ENCODE data around the gene COBL.
A peak's percentile ranks its signal among the peaks of the same experiment; 100 is the strongest.

The COBL gene, protein sequence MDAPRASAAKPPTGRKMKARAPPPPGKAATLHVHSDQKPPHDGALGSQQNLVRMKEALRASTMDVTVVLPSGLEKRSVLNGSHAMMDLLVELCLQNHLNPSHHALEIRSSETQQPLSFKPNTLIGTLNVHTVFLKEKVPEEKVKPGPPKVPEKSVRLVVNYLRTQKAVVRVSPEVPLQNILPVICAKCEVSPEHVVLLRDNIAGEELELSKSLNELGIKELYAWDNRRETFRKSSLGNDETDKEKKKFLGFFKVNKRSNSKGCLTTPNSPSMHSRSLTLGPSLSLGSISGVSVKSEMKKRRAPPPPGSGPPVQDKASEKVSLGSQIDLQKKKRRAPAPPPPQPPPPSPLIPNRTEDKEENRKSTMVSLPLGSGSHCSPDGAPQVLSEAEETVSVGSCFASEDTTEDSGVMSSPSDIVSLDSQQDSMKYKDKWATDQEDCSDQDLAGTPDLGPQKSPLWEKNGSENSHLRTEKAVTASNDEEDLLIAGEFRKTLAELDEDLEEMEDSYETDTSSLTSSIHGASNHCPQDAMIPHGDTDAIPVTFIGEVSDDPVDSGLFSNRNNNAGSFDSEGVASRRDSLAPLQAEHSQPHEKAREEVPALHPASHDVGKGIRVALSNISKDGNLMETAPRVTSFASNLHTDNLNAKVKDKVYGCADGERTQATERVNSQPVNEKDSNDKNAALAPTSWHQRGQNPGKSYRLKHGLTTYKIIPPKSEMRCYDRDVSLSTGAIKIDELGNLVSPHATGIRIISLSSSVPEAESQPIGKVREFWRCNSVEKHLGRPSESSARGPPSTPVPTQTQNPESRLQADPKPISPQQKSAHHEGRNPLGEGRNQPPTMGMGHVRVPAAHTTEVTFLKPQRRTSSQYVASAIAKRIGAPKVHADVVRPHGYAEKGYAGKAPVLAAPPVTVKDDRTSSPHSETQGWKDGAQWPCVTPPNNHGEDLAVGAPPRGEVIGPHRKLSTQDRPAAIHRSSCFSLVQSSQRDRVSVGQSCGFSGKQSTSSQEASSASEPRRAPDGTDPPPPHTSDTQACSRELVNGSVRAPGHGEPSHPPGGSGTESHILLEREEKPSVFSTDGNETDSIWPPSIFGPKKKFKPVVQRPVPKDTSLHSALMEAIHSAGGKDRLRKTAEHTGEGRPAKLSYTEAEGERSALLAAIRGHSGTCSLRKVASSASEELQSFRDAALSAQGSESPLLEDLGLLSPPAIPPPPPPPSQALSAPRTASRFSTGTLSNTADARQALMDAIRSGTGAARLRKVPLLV

DNA sequence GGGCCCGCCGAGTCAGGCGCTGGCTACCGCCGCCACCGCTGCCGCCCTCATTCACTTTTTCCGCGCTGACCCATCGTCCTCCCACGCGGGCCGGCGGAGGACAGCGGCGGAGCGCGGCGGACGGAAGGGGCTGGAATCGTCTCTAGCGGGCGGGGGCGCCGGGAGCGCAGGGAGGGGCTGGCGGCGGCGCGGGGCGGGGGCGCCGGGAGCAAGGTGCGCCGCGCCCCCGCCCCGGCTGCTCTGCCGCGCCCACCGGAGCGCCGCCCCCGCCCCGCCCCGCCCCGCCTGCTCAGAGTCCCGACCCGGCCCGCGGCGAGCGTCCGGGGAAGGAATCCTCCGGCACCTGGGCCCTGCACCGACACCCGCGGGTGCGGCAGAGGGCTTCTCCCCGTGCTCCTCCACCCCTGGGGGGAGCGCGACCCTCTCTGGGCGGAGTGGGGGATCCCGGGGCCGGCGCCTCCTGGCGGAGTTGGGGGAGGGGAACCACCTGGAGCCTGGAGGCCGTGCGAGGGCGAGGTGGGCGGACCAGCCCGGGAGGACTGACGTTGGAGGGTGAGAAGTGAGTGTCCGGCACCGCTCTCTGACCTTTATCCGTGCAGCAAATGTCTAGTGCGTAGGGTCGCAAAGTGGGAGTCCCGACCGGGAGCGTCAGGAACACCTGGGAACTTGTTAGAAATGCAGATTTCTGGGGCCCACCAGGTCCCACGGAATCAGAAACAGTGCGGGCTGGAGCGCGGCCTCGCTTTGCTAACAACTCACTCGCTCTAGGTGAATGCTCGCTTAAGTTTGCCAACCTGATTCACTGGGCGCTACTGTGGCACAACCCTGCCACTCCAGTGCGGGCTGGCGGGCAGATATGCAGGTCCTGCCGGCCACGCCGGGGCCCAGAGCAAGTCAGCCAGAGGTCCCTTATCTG is at the start of gene COBL:
COBL (minus strand) TSS at position 144 of the 916 bp plus-strand sequence. CDS start 176 bp downstream, outside the sequence.
- DNase-seq = peak; percentile 69

DNA sequence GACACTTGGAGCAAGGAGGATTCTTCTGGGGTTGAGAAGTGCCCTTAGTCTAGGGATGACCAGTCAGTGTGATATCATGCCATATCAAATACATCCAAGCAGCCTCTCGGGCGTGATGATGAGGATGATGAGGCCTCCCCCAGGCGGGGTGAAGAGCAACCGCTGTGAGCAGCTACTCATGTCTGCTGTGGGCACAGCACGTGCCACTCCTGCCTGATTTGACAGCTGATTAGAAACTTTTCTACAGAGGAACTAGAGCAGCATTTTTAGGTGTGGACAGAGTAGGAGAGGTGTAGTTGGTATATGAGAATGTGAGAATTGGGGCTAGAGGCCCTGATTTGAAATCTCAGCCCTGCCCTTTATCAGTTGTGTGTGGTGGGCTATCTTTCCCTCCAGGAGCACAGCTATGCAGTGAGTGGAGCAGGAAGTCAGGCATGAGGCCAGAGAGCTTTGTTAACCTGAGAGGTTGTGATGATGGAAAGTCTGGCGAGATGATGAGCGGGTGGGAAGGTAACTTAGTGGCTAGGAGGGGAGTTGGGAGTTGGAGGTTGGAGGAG is 49.6 kb upstream of the COBL start:
- no peak for DNase-seq

DNA sequence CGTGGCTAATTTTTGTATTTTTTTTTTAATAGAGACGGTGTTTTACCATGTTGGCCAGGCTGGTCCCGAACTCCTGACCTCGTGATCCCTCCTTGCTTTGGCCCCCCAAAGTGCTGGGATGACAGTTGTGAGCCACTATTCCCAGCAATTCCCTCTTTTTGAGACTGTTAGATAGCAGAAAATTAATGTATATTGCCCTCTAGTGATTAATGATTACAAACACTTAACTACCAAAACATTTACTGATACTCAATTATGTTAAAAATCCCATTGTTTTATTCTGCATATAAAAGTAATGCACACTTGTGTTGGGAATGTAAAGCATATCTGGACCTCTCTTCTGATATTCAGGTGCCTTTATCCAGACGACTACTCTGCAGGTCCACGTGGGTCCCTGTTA is 41.2 kb upstream of the COBL start:
- no peak for DNase-seq

DNA sequence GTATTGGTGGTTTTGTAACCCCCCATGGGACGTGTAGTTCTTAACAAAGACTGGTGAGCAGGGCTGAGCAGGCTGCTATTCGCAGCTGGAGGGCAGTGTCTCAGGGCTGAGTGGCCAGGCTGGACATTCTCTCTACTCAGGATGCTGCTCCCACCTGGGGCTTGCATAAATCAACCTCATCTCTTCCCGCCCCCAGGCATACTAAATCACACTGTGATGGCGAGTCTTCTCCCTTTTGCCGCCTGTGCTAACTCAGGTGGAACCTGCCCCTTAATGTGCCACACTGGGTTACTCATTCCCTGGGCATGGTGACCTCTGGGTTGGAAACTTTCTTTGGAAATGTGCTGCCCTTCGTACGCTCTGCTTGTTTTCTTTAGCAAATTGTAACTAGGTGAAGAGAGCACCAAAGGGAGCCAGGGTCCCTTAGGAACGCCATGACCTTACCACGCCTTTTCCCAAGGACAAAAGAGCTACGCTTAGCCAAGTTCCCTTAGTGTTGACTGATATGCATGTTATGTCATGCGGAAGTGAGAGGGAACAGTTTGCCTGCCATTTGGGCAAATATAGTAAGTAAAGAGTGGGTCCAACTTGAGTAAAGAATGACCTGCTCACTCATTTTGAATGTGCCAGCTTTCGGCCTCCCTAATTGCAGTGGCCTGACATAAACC is 40.4 kb upstream of the COBL start:
- DNase-seq = no peak

DNA sequence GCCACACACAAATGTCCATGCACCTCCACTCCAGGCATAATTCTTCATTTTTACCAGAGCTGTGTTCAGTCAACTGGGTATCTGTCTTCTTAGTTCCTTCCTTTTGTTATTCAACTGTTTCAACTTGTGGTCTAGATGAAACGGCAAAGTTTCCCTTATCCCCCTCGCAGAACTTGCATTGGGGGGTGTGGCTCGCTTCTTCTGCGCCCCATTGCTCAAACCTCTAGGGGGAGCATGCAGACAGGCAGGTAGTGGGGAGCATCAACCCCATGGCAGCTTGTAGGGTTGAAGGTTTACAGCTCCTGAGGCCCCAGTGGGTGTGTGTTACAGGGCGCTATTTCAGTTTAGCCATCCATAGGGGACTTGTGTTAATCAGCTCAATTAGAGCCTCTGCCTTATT is 38.3 kb upstream of the COBL start:
- no peak for DNase-seq

DNA sequence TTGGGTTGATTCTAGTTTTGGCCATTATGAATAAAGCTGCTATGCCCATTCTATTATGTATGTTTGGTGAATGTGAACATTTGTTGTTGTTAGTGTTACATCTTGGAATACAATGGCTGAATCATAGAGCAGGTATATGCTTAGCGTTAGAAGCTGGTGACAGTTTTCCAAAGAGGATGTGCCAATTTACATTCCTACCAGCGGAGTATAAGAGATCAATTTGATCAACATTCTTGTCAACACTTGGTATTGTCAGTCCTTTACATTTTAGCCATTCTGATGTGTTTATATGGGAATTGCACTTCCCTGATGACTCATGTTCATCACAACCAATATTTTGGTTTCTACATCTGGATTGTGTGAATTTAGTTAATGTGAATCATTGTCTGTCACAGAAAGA is 37.8 kb upstream of the COBL start:
- DNase-seq = no peak

DNA sequence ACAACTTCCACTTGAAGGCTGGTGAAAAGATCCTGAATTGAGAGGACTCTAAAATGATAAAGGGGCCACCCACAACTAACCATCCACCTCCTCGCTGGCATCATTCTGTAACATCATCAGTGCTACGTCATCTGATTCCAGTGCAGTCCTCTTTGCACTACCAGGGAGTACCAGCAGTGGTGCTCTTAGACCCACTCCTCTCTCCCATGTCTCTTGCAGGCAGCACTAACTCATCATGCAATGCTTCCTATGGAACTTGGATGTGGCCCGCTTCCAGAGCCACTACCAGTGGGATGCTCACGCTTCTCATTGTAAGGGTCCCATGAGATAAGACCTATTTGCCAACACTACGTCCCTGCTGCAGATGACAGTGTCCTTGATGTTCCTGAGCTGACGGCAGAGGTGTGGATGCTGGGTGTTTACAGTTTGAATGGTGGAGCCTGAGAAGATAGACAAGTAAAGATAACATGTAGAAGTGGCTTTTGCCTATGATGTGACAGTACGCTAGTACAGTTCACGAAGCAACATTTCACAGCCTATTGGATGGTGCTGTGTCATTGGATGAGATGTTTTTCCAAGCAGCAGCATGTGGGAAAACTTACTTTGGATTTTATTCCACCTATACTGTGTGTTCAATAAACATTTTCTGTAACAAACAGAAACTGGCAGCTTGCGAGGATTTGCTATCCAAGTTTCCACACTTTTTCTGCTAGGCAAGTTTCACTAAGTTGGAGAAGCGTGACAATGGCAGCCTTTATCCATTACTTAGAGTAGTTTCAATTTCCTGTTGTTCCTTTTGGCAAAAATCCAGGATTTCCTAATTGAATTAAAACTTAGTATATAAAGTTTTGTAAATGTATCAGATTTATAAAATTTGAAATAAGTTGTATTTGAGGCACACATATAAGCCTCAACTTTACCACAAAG is 35.8 kb upstream of the COBL start:
- DNase-seq = no peak

DNA sequence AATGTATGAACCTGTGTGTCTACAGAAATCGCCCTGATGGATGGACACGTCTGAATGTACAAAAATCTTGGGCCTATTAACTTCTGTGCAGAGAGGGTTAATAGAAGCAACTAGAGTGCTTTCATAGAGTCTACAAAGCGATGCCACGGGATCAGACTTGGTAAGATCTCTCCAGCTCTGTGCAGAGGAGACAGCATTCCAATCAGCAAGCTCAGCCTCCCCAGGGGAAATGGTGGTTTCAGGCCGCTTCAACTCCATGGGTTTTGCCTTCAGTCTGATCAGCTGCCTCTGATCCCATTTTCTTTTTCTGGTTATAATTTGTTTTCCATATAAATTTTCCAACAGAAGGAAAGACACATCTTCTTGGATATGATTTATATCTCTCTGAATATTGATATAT is 35.1 kb upstream of the COBL start:
- no peak for DNase-seq

DNA sequence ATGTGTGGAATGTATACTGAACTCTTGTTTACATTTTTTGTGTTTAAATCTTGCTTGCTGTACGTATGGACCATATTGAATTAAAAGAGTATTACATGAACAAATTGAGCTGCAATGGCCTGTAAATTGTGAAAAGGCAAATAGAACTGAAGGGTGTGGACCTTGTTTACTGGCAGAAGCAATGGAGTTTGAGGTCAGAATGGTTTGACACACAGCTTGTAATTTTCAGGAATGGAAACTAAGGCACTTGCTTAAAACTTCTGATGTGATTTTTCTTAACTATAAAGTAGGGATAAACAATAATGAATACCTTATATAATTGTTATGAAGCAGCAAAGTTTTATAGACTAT is 33.9 kb upstream of the COBL start:
- DNase-seq = no peak

DNA sequence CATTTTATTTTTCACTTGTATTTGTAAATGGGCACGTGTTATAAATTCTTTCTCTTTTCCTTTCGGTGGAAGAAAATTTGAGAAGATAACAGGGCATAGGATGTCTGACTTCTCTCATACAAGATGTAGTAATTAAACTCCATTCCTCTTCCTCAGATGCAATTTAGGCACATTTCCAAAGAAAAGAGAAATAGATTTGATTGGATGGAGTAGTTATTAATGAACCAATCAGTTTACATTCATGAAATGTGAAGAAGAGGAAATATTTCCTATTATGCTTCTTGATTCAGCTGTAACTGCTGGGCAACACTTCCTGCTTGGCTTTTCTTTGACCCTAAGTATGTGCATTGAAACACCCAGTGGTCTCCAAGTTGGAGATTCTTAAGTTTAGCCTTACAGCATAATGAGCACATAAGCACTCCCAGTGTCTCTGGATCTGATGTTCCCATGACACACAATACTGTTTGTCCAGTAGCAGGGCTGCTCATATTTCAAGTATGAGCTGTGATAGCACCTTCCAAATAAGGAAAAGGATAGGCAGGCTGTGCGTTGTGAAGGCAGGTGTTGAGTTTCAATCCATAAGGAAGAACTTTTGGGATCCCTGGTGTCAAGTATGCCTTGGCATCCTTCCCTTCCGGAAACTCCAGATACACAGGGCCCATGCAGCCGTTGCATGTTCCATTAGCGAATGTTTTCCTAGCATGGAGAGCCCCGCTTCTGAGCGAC is 33.4 kb upstream of the COBL start:
- DNase-seq = peak; percentile 70

DNA sequence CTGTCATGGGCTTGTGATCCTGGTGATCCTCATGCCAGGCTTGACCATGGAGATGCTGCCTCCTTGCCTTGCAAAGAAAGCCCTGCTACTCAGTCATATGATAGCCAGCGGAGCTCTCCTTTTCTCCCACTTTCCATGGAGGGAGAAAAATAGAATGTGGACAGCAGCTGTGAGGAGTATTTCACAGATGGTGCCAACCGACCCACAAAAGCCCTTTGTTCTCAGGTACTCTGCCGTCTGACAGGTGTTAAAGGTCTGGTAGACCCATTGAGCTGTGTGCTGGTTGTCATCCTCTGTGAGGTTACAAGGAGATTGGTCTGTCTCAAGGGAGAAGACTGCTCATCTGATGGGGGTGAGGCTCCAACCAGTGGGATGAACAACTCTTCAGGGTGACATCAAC is 29.5 kb upstream of the COBL start:
- peak; percentile 57 for DNase-seq

DNA sequence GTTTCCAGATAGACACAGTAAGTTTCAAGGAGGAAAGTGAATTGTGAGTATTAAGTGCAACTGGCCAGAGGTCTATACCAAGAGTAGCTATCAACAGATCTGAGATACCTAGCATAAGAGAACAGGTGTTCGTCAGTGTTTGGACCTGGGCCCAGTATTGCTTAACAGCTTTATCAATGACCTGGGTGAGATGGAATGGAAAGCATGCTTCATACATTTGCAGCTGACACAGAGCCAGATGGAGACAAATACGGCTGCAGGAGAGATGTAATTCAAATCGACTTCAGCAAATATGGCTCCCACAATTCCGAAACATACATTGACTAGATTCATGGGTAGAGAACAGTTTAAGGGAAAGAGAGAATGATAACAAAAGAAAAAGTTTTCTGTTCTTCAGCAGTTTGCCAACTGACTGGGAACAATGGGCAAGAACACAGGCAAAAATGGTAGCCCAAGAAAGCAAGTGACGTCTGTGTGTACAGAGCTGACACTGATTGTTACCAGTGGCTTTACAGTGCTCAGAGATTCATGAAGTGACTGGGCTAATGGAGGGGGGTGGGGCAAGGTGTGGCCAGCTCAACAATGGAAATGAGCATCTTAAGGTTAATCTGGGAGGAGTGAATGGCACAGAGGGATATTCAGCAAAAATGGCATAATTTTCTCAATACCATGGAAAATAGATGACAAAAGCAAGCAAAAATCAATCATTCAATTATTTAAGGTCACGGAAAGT is 28.0 kb upstream of the COBL start:
- peak; percentile 68 for DNase-seq

DNA sequence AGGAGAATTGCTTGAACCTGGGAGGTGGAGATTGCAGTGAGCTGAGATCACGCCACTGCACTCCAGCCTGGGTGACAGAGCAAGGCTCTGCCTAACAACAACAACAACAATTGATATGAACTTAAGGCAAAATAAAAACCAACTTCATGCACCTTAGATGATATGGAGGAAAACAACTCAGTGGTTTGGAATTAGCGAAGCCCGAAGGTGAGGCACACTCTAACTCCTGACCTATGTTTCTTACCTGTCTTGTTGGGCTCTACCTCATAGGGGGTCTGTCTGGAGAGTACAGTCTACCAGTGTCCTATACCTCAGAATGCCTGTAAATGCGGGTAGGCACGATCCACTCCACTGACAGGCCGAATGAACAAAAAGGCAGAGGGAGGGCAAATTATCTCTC is 24.3 kb upstream of the COBL start:
- DNase-seq = no peak

DNA sequence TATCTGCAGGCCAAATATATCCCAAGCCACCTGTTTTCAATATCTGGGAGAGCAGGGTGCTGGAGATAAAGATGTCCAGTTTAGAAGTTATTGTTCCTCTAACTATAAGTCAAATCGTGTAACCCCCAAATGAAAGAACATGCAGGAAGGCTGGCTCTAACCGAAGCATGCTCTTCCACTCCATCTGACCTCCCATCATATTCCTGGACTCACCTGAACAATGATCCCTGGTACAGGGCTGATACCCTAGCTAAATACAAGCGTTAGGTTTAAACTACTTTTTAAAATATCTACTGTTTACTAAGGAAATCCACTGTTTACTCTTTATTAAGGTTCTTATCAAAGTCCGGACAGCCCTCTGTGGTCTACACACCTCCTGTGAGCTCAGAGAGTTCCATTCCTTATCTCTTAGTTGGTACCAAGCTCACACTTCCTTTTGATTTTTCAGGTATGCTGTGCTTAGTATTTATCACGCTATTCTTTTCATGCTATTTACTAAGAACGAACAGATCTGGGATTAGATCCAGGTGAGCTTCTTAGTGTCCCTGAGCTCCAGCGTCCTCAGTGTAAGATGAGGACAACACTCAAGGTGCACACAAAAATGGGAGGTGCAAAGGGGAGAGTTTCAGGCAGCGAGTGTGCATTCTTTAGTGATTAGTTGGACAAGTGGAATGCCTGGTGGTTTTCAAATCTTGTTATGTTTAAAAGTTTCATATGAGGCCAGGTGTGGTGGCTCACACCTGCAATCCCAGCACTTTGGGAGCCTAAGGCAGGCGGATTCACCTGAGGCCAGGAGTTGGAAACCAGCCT is 23.6 kb upstream of the COBL start:
- no peak for DNase-seq

DNA sequence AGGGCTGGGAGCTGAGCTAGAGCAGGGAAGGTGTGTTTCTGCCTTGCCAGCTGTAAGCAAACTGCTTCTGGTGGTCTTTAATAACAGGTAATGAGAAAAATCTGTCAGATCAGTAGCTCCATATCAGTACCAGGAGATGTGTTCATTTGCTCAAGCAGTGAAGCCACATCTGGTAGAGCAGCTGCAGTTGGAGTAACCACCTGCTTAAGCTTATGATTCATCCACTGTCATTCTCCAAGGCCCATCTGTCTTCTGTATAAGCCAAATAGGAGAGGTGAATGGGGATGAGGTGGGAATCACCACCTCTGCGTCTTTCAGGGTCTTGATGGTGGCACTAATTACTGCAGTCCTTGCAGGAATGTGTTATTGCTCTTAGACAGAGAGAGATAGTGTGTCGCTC is 18.4 kb upstream of the COBL start:
- DNase-seq = no peak

DNA sequence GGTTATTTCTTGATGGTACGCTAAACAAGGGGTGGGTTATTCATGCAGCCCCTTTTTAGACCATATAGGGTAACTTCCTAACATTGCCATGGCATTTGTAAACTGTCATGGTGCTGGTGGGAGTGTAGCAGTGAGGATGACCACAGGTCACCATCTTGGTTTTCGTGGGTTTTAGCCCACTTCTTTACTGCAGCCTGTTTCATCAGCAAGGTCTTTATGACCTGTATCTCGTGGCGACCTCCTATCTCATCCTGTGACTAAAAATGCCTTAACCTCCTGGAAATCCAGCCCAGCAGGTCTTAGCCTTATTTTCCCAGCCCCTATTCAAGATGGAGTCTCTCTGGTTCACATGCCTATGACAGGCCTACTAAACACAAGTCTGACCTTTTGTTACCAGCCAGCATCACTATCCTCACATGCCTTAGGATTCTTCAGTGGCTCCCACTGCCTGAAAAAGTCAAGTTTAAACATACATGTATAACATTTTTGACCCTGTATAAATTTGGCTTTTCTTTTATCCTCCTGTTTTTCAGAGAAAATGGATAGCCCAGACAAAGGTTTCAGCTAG is 13.2 kb upstream of the COBL start:
- no peak for DNase-seq

DNA sequence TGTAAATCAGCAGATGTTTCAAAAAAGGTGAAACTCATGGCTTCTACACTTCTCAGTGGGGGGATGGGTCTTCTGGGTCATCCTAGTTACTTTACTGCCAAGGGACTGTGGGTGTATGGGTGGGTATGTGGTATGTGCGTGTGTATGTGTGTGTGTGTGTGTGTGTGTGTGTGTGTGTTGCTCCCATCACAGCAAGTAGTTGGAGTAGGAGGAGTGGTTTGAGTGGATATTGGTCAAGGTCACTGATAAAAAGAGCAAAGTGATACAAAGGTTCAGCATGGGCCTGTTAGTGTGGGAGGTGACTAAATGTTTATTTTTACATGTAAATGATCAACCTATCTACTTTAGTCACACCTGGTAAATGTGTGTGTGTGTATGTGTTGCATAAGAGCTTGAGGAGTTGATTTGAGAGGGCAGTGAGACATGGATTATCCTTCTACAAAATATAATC is 11.8 kb upstream of the COBL start:
- DNase-seq = no peak
